GM19239 (cell line): Measurements from ENCODE around the gene SLC9A9.
"Not testable (repeated sequence)": the region's sequence is repeated elsewhere in the genome, so short reads cannot be mapped to it uniquely, and the experiment has no call there.

ENCODE experiments used
- DNase-seq: peaks from one replicate; pipeline ENCODE4 v3.0.0; 2011; ENCODE audit warnings: low spot score; ENCODE audit not compliant: insufficient read length
- FAIRE-seq: peaks from 2 replicates; lab custom pipeline; 2011; peaks lifted over from hg19 to GRCh38; lab: Jason Lieb, UNC

The SLC9A9 gene

GRCh38 chr3:143712522-143712921 lies 135.7 kb downstream of the SLC9A9 start:
- FAIRE-seq (no peak), DNase-seq (no peak)

- no peak for FAIRE-seq
- DNase-seq, result no peak
Observed at GRCh38 chr3:143707848-143708247, 140.4 kb downstream of the SLC9A9 start.

- FAIRE-seq, result no peak
Observed at GRCh38 chr3:143700431-143700975, 147.8 kb downstream of the SLC9A9 start.

GRCh38 chr3:143699424-143699823 lies 148.8 kb downstream of the SLC9A9 start:
- FAIRE-seq (no peak), DNase-seq (no peak)

More at GRCh38 chr3:143700431-143700975, 147.8 kb downstream of the SLC9A9 start:
- no peak for DNase-seq

- FAIRE-seq (no peak), DNase-seq (no peak)
Observed at GRCh38 chr3:143698682-143699303, 149.5 kb downstream of the SLC9A9 start.

- no peak for FAIRE-seq
- DNase-seq, result no peak
Observed at GRCh38 chr3:143697975-143698374, 150.3 kb downstream of the SLC9A9 start.

GRCh38 chr3:143695333-143695732 lies 152.9 kb downstream of the SLC9A9 start:
- FAIRE-seq, DNase-seq: not testable (repeated sequence)

GRCh38 chr3:143693506-143693905 lies 154.8 kb downstream of the SLC9A9 start:
- no peak for DNase-seq
- no peak for FAIRE-seq

GRCh38 chr3:143686638-143687197 lies 161.6 kb downstream of the SLC9A9 start:
- DNase-seq, result no peak
- no peak for FAIRE-seq

- no peak for FAIRE-seq
- no peak for DNase-seq
Observed at GRCh38 chr3:143685491-143685890, 162.8 kb downstream of the SLC9A9 start.

GRCh38 chr3:143677430-143677829 lies 170.8 kb downstream of the SLC9A9 start:
- no peak for FAIRE-seq
- DNase-seq, result no peak

GRCh38 chr3:143676747-143677146 lies 171.5 kb downstream of the SLC9A9 start:
- DNase-seq, result no peak
- no peak for FAIRE-seq

- DNase-seq (no peak), FAIRE-seq (no peak)
Observed at GRCh38 chr3:143676021-143676420, 172.2 kb downstream of the SLC9A9 start.

- peak; percentile 34 for DNase-seq
- peak; percentile 94 for FAIRE-seq
Observed at GRCh38 chr3:143674100-143674968, 173.9 kb downstream of the SLC9A9 start.

GRCh38 chr3:143672396-143673165 lies 175.7 kb downstream of the SLC9A9 start:
- no peak for DNase-seq
- FAIRE-seq, result no peak

GRCh38 chr3:143671626-143672025 lies 176.6 kb downstream of the SLC9A9 start:
- FAIRE-seq (peak; percentile 63), DNase-seq (no peak)

GRCh38 chr3:143668924-143669790 lies 179.1 kb downstream of the SLC9A9 start:
- DNase-seq (peak; percentile 13), FAIRE-seq (peak; percentile 96)

GRCh38 chr3:143668385-143668784 lies 179.9 kb downstream of the SLC9A9 start:
- FAIRE-seq, result peak; percentile 49
- no peak for DNase-seq

- no peak for DNase-seq
- no peak for FAIRE-seq
Observed at GRCh38 chr3:143661677-143662076, 186.6 kb downstream of the SLC9A9 start.
